ENCODE data around the gene KCNT2. TPM values are rescaled to one million over a fixed set of nuclear protein-coding genes. Genes with fewer than 3 reads are reported as not detected.

Gene KCNT2
- total RNA-seq, 1 donor from 2014 or later, result 26.1 TPM

GRCh38 chr1:196376630-196377328 lies 231.5 kb downstream of the KCNT2 start:
- DNase-seq (ENCODE audit: low spot score, unreplicated experiment), result no peak
- peak overlapping the region; percentile 4 for H3K27ac Mint-ChIP-seq
- H3K4me1 Mint-ChIP-seq (ENCODE audit: low read depth), result peaks cover 8% of the 10 kb centered on the region
- no peaks in the 10 kb centered on the region for H3K36me3 Mint-ChIP-seq (ENCODE audit: insufficient read depth)
- no peak overlapping the region for H3K4me3 Mint-ChIP-seq (ENCODE audit: low read depth)
- no peaks in the 10 kb centered on the region for H3K9me3 Mint-ChIP-seq (ENCODE audit: low read depth)
- no peaks in the 10 kb centered on the region for H3K27me3 Mint-ChIP-seq
- TF ChIP-seq, protein P1, sequence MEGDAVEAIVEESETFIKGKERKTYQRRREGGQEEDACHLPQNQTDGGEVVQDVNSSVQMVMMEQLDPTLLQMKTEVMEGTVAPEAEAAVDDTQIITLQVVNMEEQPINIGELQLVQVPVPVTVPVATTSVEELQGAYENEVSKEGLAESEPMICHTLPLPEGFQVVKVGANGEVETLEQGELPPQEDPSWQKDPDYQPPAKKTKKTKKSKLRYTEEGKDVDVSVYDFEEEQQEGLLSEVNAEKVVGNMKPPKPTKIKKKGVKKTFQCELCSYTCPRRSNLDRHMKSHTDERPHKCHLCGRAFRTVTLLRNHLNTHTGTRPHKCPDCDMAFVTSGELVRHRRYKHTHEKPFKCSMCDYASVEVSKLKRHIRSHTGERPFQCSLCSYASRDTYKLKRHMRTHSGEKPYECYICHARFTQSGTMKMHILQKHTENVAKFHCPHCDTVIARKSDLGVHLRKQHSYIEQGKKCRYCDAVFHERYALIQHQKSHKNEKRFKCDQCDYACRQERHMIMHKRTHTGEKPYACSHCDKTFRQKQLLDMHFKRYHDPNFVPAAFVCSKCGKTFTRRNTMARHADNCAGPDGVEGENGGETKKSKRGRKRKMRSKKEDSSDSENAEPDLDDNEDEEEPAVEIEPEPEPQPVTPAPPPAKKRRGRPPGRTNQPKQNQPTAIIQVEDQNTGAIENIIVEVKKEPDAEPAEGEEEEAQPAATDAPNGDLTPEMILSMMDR (IDR thresholded peaks at IDR 0.05; ENCODE audit: unreplicated experiment), result no peak

DNA sequence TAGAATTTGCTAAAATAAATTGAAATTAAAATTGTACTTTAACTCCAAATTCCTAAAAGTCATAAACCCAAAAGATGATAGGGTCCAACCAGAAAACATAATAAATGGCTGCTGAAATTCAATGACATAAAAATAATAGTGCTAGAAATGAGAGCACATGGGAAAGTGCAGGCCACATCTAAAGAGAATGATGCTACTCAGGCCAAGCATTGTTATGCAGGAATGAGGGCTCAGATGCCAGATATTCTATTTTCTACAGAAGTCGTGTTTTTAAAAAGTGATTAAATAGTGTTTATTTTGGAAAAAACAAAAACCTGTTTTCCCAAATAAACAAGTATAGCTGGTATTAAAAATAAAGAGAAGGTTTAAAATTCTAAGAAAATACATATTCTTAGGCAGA lies 234.4 kb downstream of the KCNT2 start:
- H3K4me3 Mint-ChIP-seq (ENCODE audit: low read depth), result no peak overlapping the region
- no peak for DNase-seq (ENCODE audit: low spot score, unreplicated experiment)
- TF ChIP-seq, protein P1 (IDR thresholded peaks at IDR 0.05; ENCODE audit: unreplicated experiment), result no peak
- H3K9me3 Mint-ChIP-seq (ENCODE audit: low read depth), result no peaks in the 10 kb centered on the region
- no peak overlapping the region for H3K27ac Mint-ChIP-seq
- H3K36me3 Mint-ChIP-seq (ENCODE audit: insufficient read depth), result peaks cover 8% of the 10 kb centered on the region
- H3K4me1 Mint-ChIP-seq (ENCODE audit: low read depth), result no peaks in the 10 kb centered on the region
- no peaks in the 10 kb centered on the region for H3K27me3 Mint-ChIP-seq

DNA sequence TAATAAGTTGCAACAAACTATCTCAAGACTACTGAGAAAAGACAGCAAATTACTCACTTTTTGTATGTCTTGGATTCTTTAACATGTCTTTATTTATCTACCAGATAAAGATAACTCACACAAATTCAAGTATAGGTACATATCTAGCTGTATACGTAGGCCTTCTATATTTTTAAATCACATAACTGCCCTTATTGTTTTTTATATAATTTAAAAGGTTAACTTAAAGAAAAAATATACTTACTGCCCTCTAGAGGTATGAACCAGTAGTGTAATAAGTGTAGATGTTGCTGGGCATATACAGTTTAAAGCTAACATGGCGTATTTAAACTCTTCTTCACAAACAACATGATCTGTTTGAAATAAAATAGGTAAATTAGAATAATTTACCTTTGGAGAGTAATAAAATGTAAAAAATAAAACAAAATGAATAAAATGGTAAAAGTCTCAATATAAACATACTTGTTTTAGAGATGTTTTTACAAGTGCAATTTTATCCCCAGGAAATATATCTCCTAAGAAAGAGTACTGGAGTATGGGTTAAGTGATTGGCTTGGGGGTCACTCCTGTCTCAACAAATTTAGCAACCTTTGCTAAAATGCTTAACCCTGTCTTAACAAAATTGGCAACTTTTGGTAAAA lies 235.2 kb downstream of the KCNT2 start:
- H3K27me3 Mint-ChIP-seq, result no peaks in the 10 kb centered on the region
- TF ChIP-seq, protein P1 (IDR thresholded peaks at IDR 0.05; ENCODE audit: unreplicated experiment), result peak; percentile 76
- peaks cover 2% of the 10 kb centered on the region for H3K4me1 Mint-ChIP-seq (ENCODE audit: low read depth)
- peaks cover 9% of the 10 kb centered on the region for H3K36me3 Mint-ChIP-seq (ENCODE audit: insufficient read depth)
- no peak overlapping the region for H3K27ac Mint-ChIP-seq
- no peaks in the 10 kb centered on the region for H3K9me3 Mint-ChIP-seq (ENCODE audit: low read depth)
- H3K4me3 Mint-ChIP-seq (ENCODE audit: low read depth), result no peak overlapping the region
- DNase-seq (ENCODE audit: low spot score, unreplicated experiment), result no peak

DNA sequence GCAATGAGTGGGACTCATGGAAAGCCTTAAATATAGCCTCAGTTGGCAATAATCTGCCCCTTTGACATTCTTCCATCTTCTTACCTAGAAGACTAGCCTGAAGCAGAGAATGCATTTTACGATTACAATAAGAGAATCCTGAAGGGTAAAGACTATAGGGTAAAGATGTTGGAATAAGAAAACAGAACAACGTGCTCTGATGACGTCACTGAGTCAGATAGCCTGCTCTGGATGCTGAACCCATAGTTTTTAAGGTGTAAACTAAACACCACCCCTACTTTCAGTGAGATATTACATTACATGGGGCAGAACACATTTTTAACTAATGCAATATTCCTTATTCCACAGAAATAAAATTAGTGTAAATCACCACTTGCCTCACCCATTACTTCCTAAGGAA lies 240.4 kb downstream of the KCNT2 start:
- peaks cover 2% of the 10 kb centered on the region for H3K4me1 Mint-ChIP-seq (ENCODE audit: low read depth)
- TF ChIP-seq, protein P1 (IDR thresholded peaks at IDR 0.05; ENCODE audit: unreplicated experiment), result no peak
- no peaks in the 10 kb centered on the region for H3K27me3 Mint-ChIP-seq
- peaks cover 9% of the 10 kb centered on the region for H3K36me3 Mint-ChIP-seq (ENCODE audit: insufficient read depth)
- no peak for DNase-seq (ENCODE audit: low spot score, unreplicated experiment)
- H3K27ac Mint-ChIP-seq, result no peak overlapping the region
- H3K4me3 Mint-ChIP-seq (ENCODE audit: low read depth), result no peak overlapping the region
- H3K9me3 Mint-ChIP-seq (ENCODE audit: low read depth), result no peaks in the 10 kb centered on the region

- H3K27me3 Mint-ChIP-seq, result no peaks in the 10 kb centered on the region
- TF ChIP-seq, protein P1 (IDR thresholded peaks at IDR 0.05; ENCODE audit: unreplicated experiment), result no peak
- no peak for DNase-seq (ENCODE audit: low spot score, unreplicated experiment)
- peaks cover 2% of the 10 kb centered on the region for H3K4me1 Mint-ChIP-seq (ENCODE audit: low read depth)
- no peaks in the 10 kb centered on the region for H3K9me3 Mint-ChIP-seq (ENCODE audit: low read depth)
- peaks cover 9% of the 10 kb centered on the region for H3K36me3 Mint-ChIP-seq (ENCODE audit: insufficient read depth)
- H3K4me3 Mint-ChIP-seq (ENCODE audit: low read depth), result no peak overlapping the region
- no peak overlapping the region for H3K27ac Mint-ChIP-seq
Measured at GRCh38 chr1:196366817-196367495, 241.3 kb downstream of the KCNT2 start.
